HepG2 (cell line): ENCODE measurements around the gene ERBB3. TPM values are rescaled to one million over a fixed set of nuclear protein-coding genes. Genes with fewer than 3 reads are reported as not detected.

Experiments used
- ASH2L ChIP-seq: fragments of 300-600, 200-600 bp; sonication (generic); IDR thresholded peaks from 2 replicates; pipeline ENCODE4 v1.7.0; 2017; ENCODE audit warnings: low read depth, mild to moderate bottlenecking, moderate library complexity, mixed read lengths, low read length; ENCODE audit not compliant: insufficient read length
- DDIT3 ChIP-seq: sonication (generic); formaldehyde crosslinking; IDR thresholded peaks from 2 replicates; pipeline ENCODE4 v1.4.0; 2020; ENCODE audit warnings: mild to moderate bottlenecking, missing genetic modification reagents
- FOXO1 ChIP-seq: sonication (generic); formaldehyde crosslinking; IDR thresholded peaks from 2 replicates; pipeline ENCODE4 v1.4.0; 2020; ENCODE audit warnings: missing genetic modification reagents
- GLMP ChIP-seq: sonication (generic); formaldehyde crosslinking; IDR thresholded peaks from 2 replicates; pipeline ENCODE4 v1.9.0; 2021; ENCODE audit warnings: missing genetic modification reagents, mild to moderate bottlenecking, borderline replicate concordance
- HDAC1 ChIP-seq: sonication (generic); formaldehyde crosslinking; IDR thresholded peaks from 2 replicates; pipeline ENCODE4 v1.5.1; 2020; ENCODE audit warnings: mild to moderate bottlenecking, missing genetic modification reagents
- KAT7 ChIP-seq: IDR thresholded peaks from 2 replicates; pipeline ENCODE4 v1.6.1; 2018; ENCODE audit warnings: borderline replicate concordance, missing compliant biosample characterization
- KDM5A ChIP-seq: fragments of 200-600 bp; sonication (generic); IDR thresholded peaks from 2 replicates; pipeline ENCODE4 v1.7.0; 2018; ENCODE audit warnings: antibody characterized with exemption, mild to moderate bottlenecking, low read length, borderline replicate concordance
- RFX3 ChIP-seq: IDR thresholded peaks from 2 replicates; pipeline ENCODE4 v1.6.1; 2016; ENCODE audit warnings: missing biosample characterization, missing genetic modification reagents
- RFXAP ChIP-seq: sonication (generic); formaldehyde crosslinking; IDR thresholded peaks from 2 replicates; pipeline ENCODE4 v1.4.0; 2020; ENCODE audit warnings: missing genetic modification reagents, borderline replicate concordance
- RXRA ChIP-seq: sonication (generic); formaldehyde crosslinking; IDR thresholded peaks from 2 replicates; pipeline ENCODE4 v1.5.1; 2020; ENCODE audit warnings: missing genetic modification reagents
- RXRB ChIP-seq: IDR thresholded peaks from 2 replicates; pipeline ENCODE4 v1.6.1; 2016; ENCODE audit warnings: borderline replicate concordance, missing genetic modification reagents, missing compliant biosample characterization
- SOX13 ChIP-seq, 3 experiments: fragments of 450-650 bp in 1 of 3; sonication (generic) in 1 of 3; formaldehyde crosslinking in 1 of 3; IDR thresholded peaks in 2 of 3; conservative IDR thresholded peaks in 1 of 3; 2 replicates each; pipeline versions ENCODE4 v1.5.0 to v1.6.1; 2016 to 2020; ENCODE audit warnings: antibody characterized with exemption in 1 of 3, mild to moderate bottlenecking in 1 of 3, missing compliant biosample characterization in 1 of 3, missing genetic modification reagents in 1 of 3, moderate library complexity in 1 of 3
- ZNF232 ChIP-seq: sonication (generic); formaldehyde crosslinking; IDR thresholded peaks from 2 replicates; pipeline ENCODE4 v1.4.0; 2020; ENCODE audit warnings: missing genetic modification reagents, borderline replicate concordance
- ZNF350 ChIP-seq: sonication (generic); formaldehyde crosslinking; IDR thresholded peaks from 2 replicates; pipeline ENCODE4 v1.4.0; 2020; ENCODE audit warnings: mild to moderate bottlenecking, low read depth, missing genetic modification reagents, borderline replicate concordance
- ZNF430 ChIP-seq: sonication (generic); formaldehyde crosslinking; IDR thresholded peaks from 2 replicates; pipeline ENCODE4 v1.9.0; 2021; ENCODE audit warnings: mild to moderate bottlenecking, missing genetic modification reagents
- ZNF674 ChIP-seq: sonication (generic); formaldehyde crosslinking; IDR thresholded peaks from 2 replicates; pipeline ENCODE4 v1.5.0; 2020; ENCODE audit warnings: low read depth, mild to moderate bottlenecking, missing genetic modification reagents
- ZNF687 ChIP-seq: sonication (generic); formaldehyde crosslinking; IDR thresholded peaks from 2 replicates; pipeline ENCODE4 v1.5.1; 2020; ENCODE audit warnings: mild to moderate bottlenecking, missing genetic modification reagents, moderate library complexity
- ZNF746 ChIP-seq: sonication (generic); formaldehyde crosslinking; IDR thresholded peaks from 2 replicates; pipeline ENCODE4 v1.8.0; 2022; ENCODE audit warnings: mild to moderate bottlenecking, missing genetic modification reagents
- polyA plus RNA-seq, 8 experiments: library from polyadenylated mRNA; depleted of rRNA in 3 of 8; stranded (reverse) in 7 of 8; unstranded in 1 of 8; fragments of >200 nt; fragmentation: Illumina TruSeq in 4 of 8; extraction: Trizol in 4 of 8; gene quantifications; 2 replicates each; pipeline versions ENCODE4 v1.2.1 to v1.2.3, GENCODE V29; 2011 to 2016; ENCODE audit warnings: low read depth in 4 of 8, missing spikeins in 1 of 8, mixed read lengths in 1 of 8; ENCODE audit not compliant: insufficient read depth in 1 of 8
- total RNA-seq, 5 experiments: library from RNA; depleted of rRNA; stranded (reverse); fragments of >200 nt; fragmentation: Illumina TruSeq; extraction: Trizol; gene quantifications; 2 replicates each; pipeline ENCODE4 v1.2.3, GENCODE V29; 2016; ENCODE audit warnings: low read depth in 1 of 5
- TF ChIP-seq, protein P1 (sequence below): sonication (generic); formaldehyde crosslinking; IDR thresholded peaks from 2 replicates; pipeline ENCODE4 v1.4.0; 2020; ENCODE audit warnings: missing genetic modification reagents
- TF ChIP-seq, protein P2 (sequence below): sonication (generic); formaldehyde crosslinking; IDR thresholded peaks from 2 replicates; pipeline ENCODE4 v1.4.0; 2020; ENCODE audit warnings: mild to moderate bottlenecking, missing genetic modification reagents
- TF ChIP-seq, protein P3 (sequence below): sonication (generic); formaldehyde crosslinking; IDR thresholded peaks from 2 replicates; pipeline ENCODE4 v1.4.0; 2020; ENCODE audit warnings: missing genetic modification reagents

The ERBB3 gene
- total and polyA plus RNA-seq, 2 of the 13 experiments (the other 11 are each of a cell fraction or from before 2014, with no cell fraction given): 93.6 to 358 TPM

GRCh38 chr12:56082967-56083366 is 3.0 kb downstream of the ERBB3 start (continued):
- TF ChIP-seq ZNF232 (CRISPR knock-in tag): no peak
- no peak for TF ChIP-seq ZNF674 (CRISPR knock-in tag)
- TF ChIP-seq KAT7: no peak
- TF ChIP-seq RXRA (CRISPR knock-in tag): peak; percentile 52; the same call in 1 of the 2 replicates
- TF ChIP-seq KDM5A: no peak
- TF ChIP-seq SOX13 (IDR thresholded peaks at IDR 0.05): no peak
- peak in 1 of 2 experiments; percentile 63; a peak in 2 of 4 replicates for TF ChIP-seq SOX13 (CRISPR knock-in tag; conservative IDR thresholded peaks at IDR 0.05 in 1 of 2, IDR thresholded peaks at IDR 0.05 in 1 of 2)
- no peak for TF ChIP-seq ASH2L
- TF ChIP-seq ZNF687: 0 out of 2 replicates have a peak, but pooled peaks have one; percentile 22
- TF ChIP-seq GLMP (CRISPR knock-in tag): no peak
- TF ChIP-seq, protein P1, sequence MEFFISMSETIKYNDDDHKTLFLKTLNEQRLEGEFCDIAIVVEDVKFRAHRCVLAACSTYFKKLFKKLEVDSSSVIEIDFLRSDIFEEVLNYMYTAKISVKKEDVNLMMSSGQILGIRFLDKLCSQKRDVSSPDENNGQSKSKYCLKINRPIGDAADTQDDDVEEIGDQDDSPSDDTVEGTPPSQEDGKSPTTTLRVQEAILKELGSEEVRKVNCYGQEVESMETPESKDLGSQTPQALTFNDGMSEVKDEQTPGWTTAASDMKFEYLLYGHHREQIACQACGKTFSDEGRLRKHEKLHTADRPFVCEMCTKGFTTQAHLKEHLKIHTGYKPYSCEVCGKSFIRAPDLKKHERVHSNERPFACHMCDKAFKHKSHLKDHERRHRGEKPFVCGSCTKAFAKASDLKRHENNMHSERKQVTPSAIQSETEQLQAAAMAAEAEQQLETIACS (CRISPR knock-in tag): no peak
- TF ChIP-seq RXRB (CRISPR knock-in tag): 0 out of 2 replicates have a peak, but pooled peaks have one; percentile 12
- no peak for TF ChIP-seq ZNF430
- TF ChIP-seq RFXAP (CRISPR knock-in tag): no peak
- no peak for TF ChIP-seq HDAC1 (CRISPR knock-in tag)
- TF ChIP-seq RFX3 (CRISPR knock-in tag): no peak
- no peak for TF ChIP-seq FOXO1 (CRISPR knock-in tag)
- peak; percentile 31; the same call in 1 of the 2 replicates for TF ChIP-seq ZNF746 (CRISPR knock-in tag)
- TF ChIP-seq DDIT3 (CRISPR knock-in tag): no peak
- TF ChIP-seq, protein P2, sequence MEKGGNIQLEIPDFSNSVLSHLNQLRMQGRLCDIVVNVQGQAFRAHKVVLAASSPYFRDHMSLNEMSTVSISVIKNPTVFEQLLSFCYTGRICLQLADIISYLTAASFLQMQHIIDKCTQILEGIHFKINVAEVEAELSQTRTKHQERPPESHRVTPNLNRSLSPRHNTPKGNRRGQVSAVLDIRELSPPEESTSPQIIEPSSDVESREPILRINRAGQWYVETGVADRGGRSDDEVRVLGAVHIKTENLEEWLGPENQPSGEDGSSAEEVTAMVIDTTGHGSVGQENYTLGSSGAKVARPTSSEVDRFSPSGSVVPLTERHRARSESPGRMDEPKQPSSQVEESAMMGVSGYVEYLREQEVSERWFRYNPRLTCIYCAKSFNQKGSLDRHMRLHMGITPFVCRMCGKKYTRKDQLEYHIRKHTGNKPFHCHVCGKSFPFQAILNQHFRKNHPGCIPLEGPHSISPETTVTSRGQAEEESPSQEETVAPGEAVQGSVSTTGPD (CRISPR knock-in tag): no peak
- TF ChIP-seq ZNF350 (CRISPR knock-in tag): no peak
- TF ChIP-seq, protein P3, sequence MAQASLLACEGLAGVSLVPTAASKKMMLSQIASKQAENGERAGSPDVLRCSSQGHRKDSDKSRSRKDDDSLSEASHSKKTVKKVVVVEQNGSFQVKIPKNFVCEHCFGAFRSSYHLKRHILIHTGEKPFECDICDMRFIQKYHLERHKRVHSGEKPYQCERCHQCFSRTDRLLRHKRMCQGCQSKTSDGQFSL (CRISPR knock-in tag): peak; percentile 42; the same call in 1 of the 2 replicates
